Heart right ventricle (tissue), 16 donors: ENCODE measurements around the gene NDUFB4. TPM values are rescaled to one million over a fixed set of nuclear protein-coding genes. Genes with fewer than 3 reads are reported as not detected.
"Not testable (repeated sequence)": the region's sequence is repeated elsewhere in the genome, so short reads cannot be mapped to it uniquely, and the experiment has no call there.

Source experiments
- ATAC-seq, 8 donors: fragments of 200-7000 bp; cut with Tn5 transposase; one replicate each; pipeline ENCODE4 v1.9.1; 2020; ENCODE audit warnings: mild to moderate bottlenecking in 8 of 8, moderate library complexity in 8 of 8, moderate number of reproducible peaks in 1 of 8
- DNase-seq, 2 donors: peaks; one replicate each; pipeline ENCODE4 v3.0.0-alpha.2; 2020
- H3K27ac ChIP-seq, 10 donors: fragments of 200-600 bp; sonication (generic) in 2 of 10; one replicate each; pipeline versions ENCODE4 v1.5.0 to v1.8.0; 2020 to 2022; ENCODE audit warnings: mild to moderate bottlenecking in 3 of 10
- H3K27me3 ChIP-seq, 7 donors: fragments of 200-600 bp; one replicate each; pipeline ENCODE4 v1.8.0; 2021 to 2022; ENCODE audit warnings: mild to moderate bottlenecking in 2 of 7
- H3K36me3 ChIP-seq, 9 donors: fragments of 200-600 bp; sonication (generic) in 1 of 9; one replicate each; pipeline versions ENCODE4 v1.5.0 to v1.8.0; 2020 to 2022; ENCODE audit warnings: mild to moderate bottlenecking in 2 of 9
- H3K4me1 ChIP-seq, 9 donors: fragments of 200-600 bp; sonication (generic) in 1 of 9; one replicate each; pipeline versions ENCODE4 v1.5.0 to v1.8.0; 2020 to 2022; ENCODE audit warnings: mild to moderate bottlenecking in 4 of 9
- H3K4me3 ChIP-seq, 10 donors: fragments of 200-600 bp; sonication (generic) in 2 of 10; one replicate each; pipeline versions ENCODE4 v1.5.0 to v1.8.0; 2020 to 2022; ENCODE audit warnings: mild to moderate bottlenecking in 7 of 10, moderate library complexity in 2 of 10
- H3K9me3 ChIP-seq, 11 donors: fragments of 200-600 bp in 10 of 11; sonication (generic) in 2 of 11; one replicate each; pipeline versions ENCODE4 v1.5.0 to v1.8.0; 2013 to 2022; ENCODE audit warnings: mild to moderate bottlenecking in 2 of 11, control low read depth in 1 of 11, moderate library complexity in 1 of 11
- WGBS, 2 donors: extraction: QIAGEN DNeasy Blood & Tissue Kit; methylation state at CpG; one replicate each; pipeline ENCODE4 v1.1.7; 2013; ENCODE audit warnings: inconsistent platforms in 1 of 2; 5-methylcytosine and 5-hydroxymethylcytosine counted together
- intact Hi-C, 10 donors: fragments of 100-400 bp; cut with DNase I; formaldehyde crosslinking; loops; one replicate each; pipeline versions ENCODE4 v1.11.1 to v1.14.2; 2022
- polyA plus RNA-seq, 2 donors: library from polyadenylated mRNA; stranded (reverse); fragments of 200-250 nt; gene quantifications; one replicate each; pipeline ENCODE4 v1.2.3, GENCODE V29; 2013
- total RNA-seq, 10 donors: library from RNA; stranded (reverse); fragmentation: NEBNext Ultra II Directional in 3 of 10; extraction: Animal tissue kit (Norgen Biotek cat#: 25700) in 3 of 10; gene quantifications; one replicate each; pipeline versions ENCODE4 v1.2.1 to v1.2.4, GENCODE V29; 2021 to 2023
- TF ChIP-seq, protein P1 (sequence below), 9 donors: fragments of 200-600 bp; sonication (generic) in 2 of 9; IDR thresholded peaks; one replicate each; pipeline versions ENCODE4 v1.5.0 to v1.8.0; 2021 to 2022; ENCODE audit warnings: antibody characterized with exemption in 9 of 9, mild to moderate bottlenecking in 5 of 9, moderate library complexity in 1 of 9
- donor health status: Arrhythmogenic right ventricular cardiomyopathy.
- donor health status: ischemic (EF 13 %, LVEDD 7.1; RV severe dilation, severe dysfunction).
- donor health status: healthy with polysubstance abuse.
- donor health status: DM: no; HTN: yes; CAD: no.
- donor health status: DM: no; HTN: no; CAD: no.
- donor health status: ischemic (EF 25% LVEDD 6.9; RV normal size, moderate dysfunction).
- donor health status: ischemic (EF 25% LVEDD 5.7; RV mildly dilated, moderate dysfunction).
- donor health status: healthy.
- donor health status: DM: yes; HTN: yes; CAD: no.
- donor health status: Ischemic cardiomyopathy.
- donor health status: ischemic (EF 35%, LVEDD 5.7; RV mildly dilated, moderate dysfunction).
- donor health status: nonischemic (EF 11% LVEDD 7.7; RV severe dilation, severe dysfunction).
- donor health status: DM: yes; HTN: yes; CAD: no.
- donor health status: PGD.
- donor health status: ischemic (EF 29% LVEDD 5.4; RV normal size, mild dysfunction).
- donor health status: nonischemic (EF 23%, LVEDD 6.1; RV moderate dilation, normal function).

NDUFB4 gene
- total and polyA plus RNA-seq, 12 donors = 347 to 581 (median 543) TPM

DNA sequence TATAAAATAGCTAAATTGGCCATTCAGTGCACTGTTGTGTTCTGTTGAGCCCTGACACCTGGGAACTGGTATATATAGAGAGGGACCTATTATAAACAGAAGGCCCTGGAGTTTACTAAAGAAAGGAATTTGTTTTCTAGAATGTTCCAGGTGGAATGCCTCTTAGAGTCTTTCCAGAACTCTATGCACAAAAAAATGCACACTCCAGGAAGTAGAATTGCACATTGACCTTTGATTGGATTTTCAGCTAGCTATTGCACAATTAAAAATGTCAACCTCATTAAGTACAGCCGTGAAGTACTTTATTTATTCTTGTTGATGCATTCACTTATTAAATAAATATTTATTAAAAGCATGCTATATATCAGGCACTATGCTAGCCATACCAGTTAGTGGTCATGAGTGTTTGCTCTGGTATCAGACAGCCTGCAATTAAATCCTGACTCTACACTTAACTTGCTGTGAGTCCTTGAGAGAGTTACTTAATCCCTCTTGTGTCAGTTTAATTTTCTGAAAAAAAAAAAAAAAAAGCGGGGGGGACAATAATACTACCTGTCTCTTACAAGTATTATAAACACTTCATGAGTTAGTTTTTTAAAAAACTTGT is 40.8 kb downstream of the NDUFB4 start:
- WGBS, 2 donors = 88 to 93% methylated on average over 2 of the region's 2 CpGs
- peaks cover 0 to 3% (median 0%) of the 10 kb centered on the region in 11 donors for H3K9me3 ChIP-seq
- H3K27ac ChIP-seq = no peak overlapping the region
- DNase-seq = no peak
- peaks cover 0 to 6% (median 0%) of the 10 kb centered on the region in 9 donors for H3K4me1 ChIP-seq
- intact Hi-C loops = no loop called here
- H3K4me3 ChIP-seq = no peak overlapping the region
- H3K27me3 ChIP-seq = no peaks in the 10 kb centered on the region
- TF ChIP-seq, protein P1, sequence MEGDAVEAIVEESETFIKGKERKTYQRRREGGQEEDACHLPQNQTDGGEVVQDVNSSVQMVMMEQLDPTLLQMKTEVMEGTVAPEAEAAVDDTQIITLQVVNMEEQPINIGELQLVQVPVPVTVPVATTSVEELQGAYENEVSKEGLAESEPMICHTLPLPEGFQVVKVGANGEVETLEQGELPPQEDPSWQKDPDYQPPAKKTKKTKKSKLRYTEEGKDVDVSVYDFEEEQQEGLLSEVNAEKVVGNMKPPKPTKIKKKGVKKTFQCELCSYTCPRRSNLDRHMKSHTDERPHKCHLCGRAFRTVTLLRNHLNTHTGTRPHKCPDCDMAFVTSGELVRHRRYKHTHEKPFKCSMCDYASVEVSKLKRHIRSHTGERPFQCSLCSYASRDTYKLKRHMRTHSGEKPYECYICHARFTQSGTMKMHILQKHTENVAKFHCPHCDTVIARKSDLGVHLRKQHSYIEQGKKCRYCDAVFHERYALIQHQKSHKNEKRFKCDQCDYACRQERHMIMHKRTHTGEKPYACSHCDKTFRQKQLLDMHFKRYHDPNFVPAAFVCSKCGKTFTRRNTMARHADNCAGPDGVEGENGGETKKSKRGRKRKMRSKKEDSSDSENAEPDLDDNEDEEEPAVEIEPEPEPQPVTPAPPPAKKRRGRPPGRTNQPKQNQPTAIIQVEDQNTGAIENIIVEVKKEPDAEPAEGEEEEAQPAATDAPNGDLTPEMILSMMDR (IDR thresholded peaks at IDR 0.05) = no peak
- ATAC-seq = no peak
- H3K36me3 ChIP-seq = no peaks in the 10 kb centered on the region

- TF ChIP-seq, protein P1 (IDR thresholded peaks at IDR 0.05) = no peak
- H3K27me3 ChIP-seq = no peaks in the 10 kb centered on the region
- H3K4me1 ChIP-seq = peaks cover 0 to 8% (median 0%) of the 10 kb centered on the region in 9 donors
- 80 to 83% methylated on average over 6 of the region's 6 CpGs for WGBS, 2 donors
- intact Hi-C loops = no loop called here
- H3K36me3 ChIP-seq = no peaks in the 10 kb centered on the region
- no peak overlapping the region for H3K27ac ChIP-seq
- H3K9me3 ChIP-seq = peaks cover 0 to 3% (median 0%) of the 10 kb centered on the region in 11 donors
- no peak for DNase-seq
- no peak for ATAC-seq
- H3K4me3 ChIP-seq = no peak overlapping the region
These were observed 41.9 kb downstream of the NDUFB4 start for GRCh38 chr3:120637851-120638559.

- H3K4me3 ChIP-seq, intact Hi-C loops, H3K9me3 ChIP-seq, H3K36me3 ChIP-seq, ATAC-seq, H3K27ac ChIP-seq, DNase-seq, H3K27me3 ChIP-seq, H3K4me1 ChIP-seq: not testable (repeated sequence)
- WGBS, 2 donors = 95% methylated on average over 4 of the region's 4 CpGs
These were observed 42.7 kb downstream of the NDUFB4 start for GRCh38 chr3:120638820-120639219.

- Histone ChIP-seq H3K27ac (no peak overlapping the region), H3K4me1 (peaks cover 0 to 11% (median 0%) of the 10 kb centered on the region in 9 donors), H3K4me3 (no peak overlapping the region), H3K9me3 (peaks cover 0 to 3% (median 0%) of the 10 kb centered on the region in 11 donors), H3K36me3 (no peaks in the 10 kb centered on the region), H3K27me3 (no peaks in the 10 kb centered on the region)
- intact Hi-C loops = no loop called here
- DNase-seq (no peak), ATAC-seq (no peak)
- 89 to 100% methylated on average over 1 of the region's 1 CpG for WGBS, 2 donors
- TF ChIP-seq, protein P1 (IDR thresholded peaks at IDR 0.05) = no peak
These were observed 44.1 kb downstream of the NDUFB4 start for GRCh38 chr3:120640231-120640630.
